SJCRH30 (cell line): ENCODE data around the gene SURF2. TPM values are rescaled to one million over a fixed set of nuclear protein-coding genes. Genes with fewer than 3 reads are reported as not detected.
A peak's percentile ranks its signal among the peaks of the same experiment; 100 is the strongest.

Source experiments
- DNase-seq, 2 experiments: peaks; one replicate each; pipeline ENCODE4 v3.0.0-alpha.2; 2015 to 2020
- H3K27ac ChIP-seq: fragments of 250-450 bp; sonication (Bioruptor Pico); 2 replicates; pipeline ENCODE4 v1.5.1; 2020; ENCODE audit warnings: mild to moderate bottlenecking, moderate library complexity
- H3K27me3 ChIP-seq: fragments of 250-450 bp; sonication (Bioruptor Pico); 2 replicates; pipeline ENCODE4 v1.5.1; 2020; ENCODE audit warnings: mild to moderate bottlenecking, moderate library complexity
- H3K36me3 ChIP-seq: fragments of 250-450 bp; sonication (Bioruptor Pico); 2 replicates; pipeline ENCODE4 v1.5.1; 2020; ENCODE audit warnings: mild to moderate bottlenecking, moderate library complexity
- H3K4me1 ChIP-seq: fragments of 250-450 bp; sonication (Bioruptor Pico); 2 replicates; pipeline ENCODE4 v1.5.1; 2020; ENCODE audit warnings: mild to moderate bottlenecking, moderate library complexity
- H3K4me3 ChIP-seq: fragments of 250-450 bp; sonication (Bioruptor Pico); 2 replicates; pipeline ENCODE4 v1.5.1; 2020; ENCODE audit warnings: mild to moderate bottlenecking, moderate library complexity
- H3K9me3 ChIP-seq: fragments of 250-450 bp; sonication (Bioruptor Pico); replicated peaks from 2 replicates; pipeline ENCODE4 v1.5.1; 2020; ENCODE audit warnings: mild to moderate bottlenecking, moderate library complexity
- total RNA-seq: library from RNA; depleted of rRNA; stranded (reverse); fragments of >200 nt; shearing (Covaris generic); gene quantifications from 2 replicates; pipeline ENCODE4 v1.2.3, GENCODE V29; 2014

Gene SURF2
- total RNA-seq, 1 experiment from 2014 or later = 34.7 TPM

DNA sequence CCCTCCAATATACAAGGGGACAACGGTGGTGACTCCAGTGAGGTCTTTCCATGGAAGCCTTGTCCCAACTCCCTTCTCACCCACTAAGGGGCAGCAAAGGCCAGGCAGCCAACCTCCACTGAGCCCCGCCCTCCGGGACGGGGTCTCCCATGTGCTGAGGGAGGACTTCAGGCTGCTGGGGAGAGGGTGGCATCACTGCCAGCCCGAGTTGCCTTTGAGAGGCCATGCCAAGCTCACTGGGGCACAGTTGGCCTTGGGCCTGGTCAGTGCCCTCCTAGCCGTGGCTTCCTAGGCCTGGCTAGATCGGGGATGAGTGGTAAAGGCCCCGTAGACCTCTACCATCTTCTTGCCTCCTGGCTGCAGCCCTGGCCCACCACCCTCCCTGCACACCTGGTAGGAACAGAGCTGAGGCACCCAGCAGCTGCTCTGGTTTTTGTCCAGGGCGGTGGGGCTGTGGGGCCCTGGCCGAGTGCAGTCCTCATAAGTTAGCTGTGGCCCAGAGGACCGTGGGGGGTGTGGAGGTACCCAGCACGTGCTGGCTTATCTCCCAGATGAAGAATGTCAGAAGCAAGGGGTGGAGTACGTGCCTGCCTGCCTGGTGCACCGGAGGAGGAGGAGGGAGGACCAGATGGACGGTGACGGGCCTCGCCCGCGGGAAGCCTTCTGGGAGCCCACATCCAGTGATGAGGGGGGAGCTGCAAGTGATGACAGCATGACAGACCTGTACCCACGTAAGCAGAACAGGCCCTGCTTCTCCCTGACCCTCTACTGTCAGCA is 3.2 kb downstream of the SURF2 start:
- H3K9me3 ChIP-seq = no peaks in the 10 kb centered on the region
- peaks cover 35% of the 10 kb centered on the region for H3K36me3 ChIP-seq
- peak; percentile 50 to 58 for DNase-seq
- H3K27me3 ChIP-seq = no peaks in the 10 kb centered on the region
- H3K4me3 ChIP-seq = no peak overlapping the region
- H3K27ac ChIP-seq = peak overlapping the region; percentile 36; the same call in 1 of the 2 replicates
- H3K4me1 ChIP-seq = peaks cover 28% of the 10 kb centered on the region

DNA sequence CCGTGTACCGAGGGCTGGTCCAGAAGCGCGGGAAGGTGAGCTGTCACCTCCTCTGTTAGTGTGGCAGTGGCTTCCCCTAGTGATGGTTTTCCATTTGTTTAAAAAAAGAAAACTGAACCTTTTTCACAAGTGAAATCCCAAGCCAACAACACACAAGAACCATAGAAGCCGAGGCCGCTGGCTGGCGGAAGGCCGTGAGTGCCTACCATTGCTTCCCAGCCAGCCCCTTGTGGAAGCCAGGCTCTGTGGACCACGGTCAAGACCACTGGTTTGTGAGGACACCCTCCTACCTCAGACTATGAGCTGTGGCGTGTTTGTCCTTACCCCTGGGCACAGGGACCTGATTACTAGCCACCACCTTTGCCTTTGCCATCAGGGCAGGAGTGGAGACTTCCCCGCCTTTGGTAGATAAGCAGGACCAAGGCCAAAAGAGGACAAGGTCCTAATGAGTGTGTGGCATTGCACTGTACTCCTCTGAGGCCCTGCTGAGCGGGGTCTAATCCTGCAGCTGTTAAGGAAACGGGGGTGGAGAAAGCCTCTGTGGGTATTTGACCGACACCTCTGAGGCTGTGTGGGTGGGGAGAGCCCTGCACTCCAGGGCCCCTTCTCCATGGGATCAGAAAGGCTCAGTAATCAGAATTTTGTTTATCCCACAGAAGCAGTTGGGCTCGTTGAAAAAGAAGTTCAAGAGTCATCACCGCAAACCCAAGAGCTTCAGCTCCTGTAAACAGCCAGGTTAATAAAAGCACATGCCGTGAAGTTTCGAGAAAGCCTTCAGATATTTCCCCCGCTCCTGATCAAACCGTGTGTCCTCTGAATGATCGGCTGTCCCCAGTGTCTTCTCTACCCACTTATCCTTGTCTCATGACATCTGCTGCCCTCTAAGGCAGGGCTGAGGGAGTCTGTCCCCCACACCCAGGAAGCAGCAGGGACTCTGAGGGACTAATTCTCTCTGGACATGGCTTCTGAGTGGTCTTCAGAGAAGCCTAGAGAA is 4.3 kb downstream of the SURF2 start:
- Histone ChIP-seq H3K4me1 (peaks cover 28% of the 10 kb centered on the region), H3K4me3 (no peak overlapping the region), H3K27me3 (no peaks in the 10 kb centered on the region), H3K9me3 (no peaks in the 10 kb centered on the region), H3K27ac (peak overlapping the region; percentile 36; the same call in 1 of the 2 replicates), H3K36me3 (peaks cover 43% of the 10 kb centered on the region)
- DNase-seq = peak; percentile 91 to 95

DNA sequence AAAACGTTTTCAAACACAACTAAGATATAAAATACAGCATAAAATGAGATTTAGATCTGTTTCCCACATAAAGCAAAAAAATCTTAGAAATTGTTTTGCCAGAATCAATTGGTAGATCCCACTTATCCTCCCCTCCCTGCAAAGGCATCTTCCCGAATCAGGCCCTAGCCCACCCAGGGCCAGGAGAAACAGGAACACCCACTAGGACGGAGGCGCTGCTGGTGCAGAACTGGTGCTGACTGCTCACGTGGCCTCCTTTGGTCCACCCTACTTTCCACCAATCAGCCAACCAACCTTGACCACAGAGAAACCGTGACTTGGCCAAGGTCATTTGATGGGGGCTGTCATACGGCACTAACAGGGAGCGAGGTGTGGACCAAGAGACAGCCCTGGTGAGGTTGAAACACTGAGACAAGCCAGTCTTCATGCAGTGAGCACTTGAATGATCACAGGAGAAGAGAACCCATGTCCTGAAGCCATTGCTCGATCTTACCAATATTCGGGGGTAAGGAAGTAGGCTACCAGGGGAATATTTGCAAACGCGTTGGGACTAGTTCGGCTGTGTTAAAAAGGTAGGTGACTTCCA is 5.2 kb downstream of the SURF2 start:
- Histone ChIP-seq H3K36me3 (peaks cover 52% of the 10 kb centered on the region), H3K9me3 (no peaks in the 10 kb centered on the region), H3K27ac (no peak overlapping the region; the same call in 1 of the 2 replicates), H3K4me1 (peaks cover 28% of the 10 kb centered on the region), H3K4me3 (no peak overlapping the region), H3K27me3 (no peaks in the 10 kb centered on the region)
- no peak for DNase-seq

DNA sequence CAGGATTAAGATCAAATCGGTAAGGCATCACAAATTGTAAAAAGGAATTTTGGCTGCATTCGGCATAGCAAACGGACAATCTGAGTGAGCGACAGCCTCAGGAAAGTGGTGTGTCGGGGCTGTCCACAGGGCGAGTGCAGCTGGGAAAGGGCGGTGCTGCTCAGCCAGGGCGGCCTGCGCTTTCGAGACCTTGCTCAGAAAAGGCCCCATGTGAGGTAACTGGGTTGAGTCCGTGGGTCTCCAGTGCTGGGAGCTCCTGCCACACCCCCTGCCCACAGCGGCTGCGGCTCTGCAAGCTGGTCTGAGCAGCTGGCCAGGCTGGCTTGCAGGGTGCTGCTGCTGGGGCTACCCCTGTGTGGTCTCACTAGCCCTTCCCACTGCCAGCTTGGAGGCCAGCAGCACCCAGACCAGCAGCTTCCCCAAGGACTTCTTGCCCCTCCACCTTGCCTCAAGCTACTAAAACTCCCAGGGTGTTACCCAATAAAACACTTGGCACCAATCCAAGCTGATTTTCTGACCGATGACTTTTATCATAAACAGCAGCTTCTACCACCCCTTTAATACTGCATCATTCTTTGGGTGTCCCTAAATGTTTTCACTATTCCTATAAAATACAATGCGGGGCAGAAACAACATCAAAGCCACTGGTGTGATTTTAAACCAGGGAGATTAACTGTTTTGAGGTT is 6.2 kb downstream of the SURF2 start:
- H3K4me1 ChIP-seq = peaks cover 28% of the 10 kb centered on the region
- no peak for DNase-seq
- H3K4me3 ChIP-seq = no peak overlapping the region
- no peaks in the 10 kb centered on the region for H3K9me3 ChIP-seq
- no peak overlapping the region for H3K27ac ChIP-seq
- peaks cover 59% of the 10 kb centered on the region for H3K36me3 ChIP-seq
- no peaks in the 10 kb centered on the region for H3K27me3 ChIP-seq

DNA sequence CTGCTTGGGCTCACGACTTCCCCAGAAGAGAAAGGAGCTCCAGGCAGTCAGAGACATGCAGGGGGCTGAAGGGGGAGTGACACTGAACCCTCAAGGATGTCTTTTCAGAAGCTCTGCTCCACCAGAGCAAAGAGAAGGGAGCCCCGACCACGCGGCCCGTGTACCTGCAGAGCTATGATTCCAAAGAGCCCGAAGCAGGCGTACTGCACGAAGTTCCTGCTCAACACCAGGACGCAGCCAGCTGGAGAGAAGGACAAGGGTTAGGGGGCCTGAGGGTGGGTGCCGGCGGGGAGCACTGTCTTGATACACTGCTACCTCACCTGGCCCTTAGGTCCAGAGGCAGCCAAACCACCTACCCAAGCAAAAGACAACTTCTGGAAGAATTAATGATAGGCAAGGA is 10.1 kb downstream of the SURF2 start:
- Histone ChIP-seq H3K9me3 (no peaks in the 10 kb centered on the region), H3K4me3 (no peak overlapping the region), H3K27me3 (no peaks in the 10 kb centered on the region), H3K27ac (no peak overlapping the region), H3K4me1 (peaks cover 26% of the 10 kb centered on the region), H3K36me3 (peaks cover 58% of the 10 kb centered on the region)
- no peak for DNase-seq

- H3K27ac ChIP-seq = no peak overlapping the region
- peaks cover 52% of the 10 kb centered on the region for H3K36me3 ChIP-seq
- no peaks in the 10 kb centered on the region for H3K27me3 ChIP-seq
- no peak overlapping the region for H3K4me3 ChIP-seq
- DNase-seq = no peak
- no peaks in the 10 kb centered on the region for H3K9me3 ChIP-seq
- peaks cover 20% of the 10 kb centered on the region for H3K4me1 ChIP-seq
These were observed 10.9 kb downstream of the SURF2 start for GRCh38 chr9:133367221-133367620.

DNA sequence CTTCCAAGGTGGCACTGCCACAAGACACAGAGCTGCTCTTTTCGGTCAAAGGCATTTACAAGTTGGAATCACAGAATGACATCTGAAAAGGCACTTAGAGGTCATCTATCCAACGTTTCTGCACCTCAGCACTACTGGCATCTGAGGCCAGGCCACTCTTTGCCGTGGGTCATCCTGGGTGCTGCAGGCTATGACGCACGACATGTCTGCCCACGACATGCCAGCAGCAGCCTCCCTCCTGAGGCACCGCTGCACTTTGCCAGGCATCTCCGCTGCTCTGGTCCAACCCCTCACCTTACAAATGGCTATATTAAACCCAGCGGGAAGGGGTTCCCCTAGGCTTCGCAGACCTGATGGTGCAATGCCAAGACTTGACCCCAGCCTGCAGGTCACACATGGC is 11.4 kb downstream of the SURF2 start:
- Histone ChIP-seq H3K9me3 (no peaks in the 10 kb centered on the region), H3K4me1 (peaks cover 20% of the 10 kb centered on the region), H3K27me3 (no peaks in the 10 kb centered on the region), H3K27ac (no peak overlapping the region), H3K36me3 (peaks cover 51% of the 10 kb centered on the region), H3K4me3 (no peak overlapping the region)
- DNase-seq = no peak

DNA sequence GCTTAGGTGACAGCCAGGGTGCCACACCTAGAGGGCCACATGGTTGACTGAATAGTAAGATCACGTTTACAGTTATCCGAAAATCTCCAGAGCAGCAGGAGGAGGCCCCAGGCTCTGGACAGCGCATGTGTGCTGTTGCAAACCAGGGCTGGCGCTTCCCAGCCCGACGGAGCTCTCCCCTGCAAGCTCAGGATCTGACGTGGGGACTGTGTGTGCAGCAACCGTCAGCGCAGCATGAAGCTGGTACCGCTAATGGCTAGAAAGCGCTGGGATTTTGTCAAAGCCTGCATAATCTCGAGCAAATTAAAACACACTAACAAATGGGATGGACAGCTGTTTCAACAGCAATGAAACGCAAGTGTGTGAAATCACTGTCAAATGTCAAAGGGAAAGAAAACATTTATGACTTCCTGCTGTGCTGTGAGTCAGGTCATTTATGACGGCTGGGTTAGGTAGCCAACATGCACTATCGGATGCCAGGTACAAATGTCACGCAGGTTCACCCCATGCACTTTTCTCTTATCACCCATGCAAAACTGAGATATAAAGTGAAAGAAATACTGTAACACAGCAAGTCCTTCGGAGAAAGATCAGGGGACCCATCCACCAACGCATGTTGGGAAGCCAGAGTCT is 12.0 kb downstream of the SURF2 start:
- no peak overlapping the region; the same call in 1 of the 2 replicates for H3K27ac ChIP-seq

GRCh38 chr9:133369422-133369821 is 13.1 kb downstream of the SURF2 start:
- Histone ChIP-seq H3K4me1 (peaks cover 20% of the 10 kb centered on the region), H3K27me3 (no peaks in the 10 kb centered on the region), H3K9me3 (no peaks in the 10 kb centered on the region), H3K4me3 (no peak overlapping the region), H3K36me3 (peaks cover 47% of the 10 kb centered on the region), H3K27ac (no peak overlapping the region)
- no peak for DNase-seq

More for the DNA sequence above, 12.0 kb downstream of the SURF2 start:
- peak; percentile 66 to 71 for DNase-seq
- Histone ChIP-seq H3K4me3 (no peak overlapping the region), H3K36me3 (peaks cover 50% of the 10 kb centered on the region), H3K9me3 (no peaks in the 10 kb centered on the region), H3K27me3 (no peaks in the 10 kb centered on the region), H3K4me1 (peaks cover 20% of the 10 kb centered on the region)

DNA sequence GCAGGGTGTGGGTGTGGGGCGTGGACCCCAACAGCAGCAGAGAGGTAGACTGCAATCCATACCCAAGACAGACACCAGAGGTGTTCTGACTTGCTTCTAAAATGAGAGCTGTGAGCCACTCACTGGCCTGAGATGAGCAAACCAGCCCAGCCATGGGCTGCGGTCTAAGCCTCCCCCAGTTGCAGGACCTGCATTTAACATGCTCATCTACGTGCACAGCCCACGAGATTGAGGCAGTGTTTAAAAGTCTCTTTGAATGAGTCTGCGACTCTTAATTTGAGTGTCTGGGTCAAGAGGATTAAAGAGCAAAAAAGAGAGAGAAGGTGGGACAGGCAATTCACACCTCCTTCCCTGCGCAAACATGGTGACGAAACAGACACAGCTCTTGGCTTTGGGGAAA is 13.6 kb downstream of the SURF2 start:
- Histone ChIP-seq H3K27me3 (no peaks in the 10 kb centered on the region), H3K36me3 (peaks cover 45% of the 10 kb centered on the region), H3K4me3 (no peak overlapping the region), H3K27ac (no peak overlapping the region), H3K9me3 (no peaks in the 10 kb centered on the region), H3K4me1 (peaks cover 20% of the 10 kb centered on the region)
- DNase-seq = no peak

DNA sequence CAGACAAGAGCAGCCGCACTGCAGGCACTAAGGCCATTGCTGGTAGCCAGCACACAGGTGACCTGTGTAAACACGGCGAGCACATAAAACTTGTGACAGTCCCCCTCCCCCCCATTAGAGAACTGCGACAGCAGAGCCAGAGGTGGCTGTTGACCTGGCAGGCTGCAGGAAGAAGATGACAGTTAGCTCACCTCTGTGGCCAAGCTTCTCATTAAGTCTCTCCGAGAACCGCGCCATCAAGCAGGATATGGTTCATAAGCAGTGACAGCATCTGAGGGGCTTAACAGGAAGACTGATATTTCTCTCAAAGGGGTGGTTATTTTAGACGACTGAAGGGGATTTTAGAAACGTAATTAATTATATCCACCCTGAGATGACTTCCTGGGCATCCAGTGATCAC is 14.3 kb downstream of the SURF2 start:
- Histone ChIP-seq H3K9me3 (no peaks in the 10 kb centered on the region), H3K36me3 (peaks cover 39% of the 10 kb centered on the region), H3K27me3 (no peaks in the 10 kb centered on the region), H3K4me1 (peaks cover 20% of the 10 kb centered on the region), H3K4me3 (no peak overlapping the region), H3K27ac (no peak overlapping the region)
- no peak for DNase-seq

- Histone ChIP-seq H3K27ac (no peak overlapping the region), H3K4me3 (no peak overlapping the region), H3K4me1 (peaks cover 20% of the 10 kb centered on the region), H3K27me3 (no peaks in the 10 kb centered on the region), H3K36me3 (peaks cover 33% of the 10 kb centered on the region), H3K9me3 (no peaks in the 10 kb centered on the region)
- DNase-seq = no peak
These were observed 14.9 kb downstream of the SURF2 start for GRCh38 chr9:133371261-133371711.

DNA sequence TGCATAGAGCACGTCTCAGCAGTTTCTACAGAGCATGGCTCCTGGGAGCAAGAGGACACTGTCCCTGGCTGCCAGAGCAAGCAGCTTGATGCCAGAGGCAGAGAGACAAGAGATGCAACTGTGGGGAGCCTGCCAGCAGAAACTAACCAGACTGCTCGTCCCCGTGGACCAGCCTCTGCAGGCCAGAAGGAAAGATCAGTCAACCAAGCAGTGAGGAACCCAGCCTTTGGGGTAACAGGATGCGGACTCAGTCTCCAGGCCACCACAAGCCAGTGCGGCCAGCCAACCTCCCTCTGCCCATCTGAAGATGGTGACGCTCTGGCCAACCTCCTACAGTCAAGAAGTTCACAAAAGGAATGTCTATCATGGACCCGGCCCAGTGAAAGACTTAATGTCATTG is 15.8 kb downstream of the SURF2 start:
- H3K4me3 ChIP-seq = no peak overlapping the region
- H3K4me1 ChIP-seq = peaks cover 20% of the 10 kb centered on the region
- H3K27me3 ChIP-seq = no peaks in the 10 kb centered on the region
- no peaks in the 10 kb centered on the region for H3K9me3 ChIP-seq
- H3K27ac ChIP-seq = no peak overlapping the region
- DNase-seq = no peak
- H3K36me3 ChIP-seq = peaks cover 24% of the 10 kb centered on the region
